K562 (cell line): ENCODE data around the gene CCT7. TPM values are rescaled to one million over a fixed set of nuclear protein-coding genes. Genes with fewer than 3 reads are reported as not detected.

ENCODE experiments used
- ATAC-seq: fragments of 200-7000 bp; cut with Tn5 transposase; 3 replicates; pipeline ENCODE4 v1.9.1; 2020; ENCODE audit warnings: moderate library complexity
- BruUV-seq: library from RNA; stranded (reverse); fragments of 400-500 nt; replicated peaks from 2 replicates; lab custom pipeline; 2021; lab: Mats Ljungman, UMichigan
- CTCF ChIA-PET: fragments of 300-600 bp; formaldehyde crosslinking; extraction: SDS; loops from one replicate; lab custom pipeline; 2021; ENCODE audit warnings: low intra/inter-chr PET ratio; lab: Yijun Ruan, JAX
- POLR2A ChIA-PET: fragments of 300-600, 350-650 bp; sonication (Branson Sonifier 250); formaldehyde crosslinking; extraction: SDS; loops from one replicate; lab custom pipeline; 2021; ENCODE audit warnings: antibody characterized with exemption, inconsistent platforms; lab: Yijun Ruan, JAX
- DNase-seq, 4 experiments: peaks; one replicate each; pipeline versions ENCODE4 v3.0.0 to v3.0.0-alpha.2; 2011 to 2018; ENCODE audit warnings: low spot score in 3 of 4, mixed read lengths in 3 of 4; ENCODE audit errors: extremely low read depth in 1 of 4
- FAIRE-seq: peaks from 2 replicates; lab custom pipeline; 2011; peaks lifted over from hg19 to GRCh38; lab: Jason Lieb, UNC
- H2AFZ ChIP-seq: 2 replicates; pipeline ENCODE4 v1.6.0; 2011; ENCODE audit warnings: low read depth, low read length, control low read depth, inconsistent platforms
- H3K27ac ChIP-seq: fragments of 200-600 bp; 3 replicates; pipeline ENCODE4 v1.8.0; 2011; ENCODE audit warnings: low read depth, mild to moderate bottlenecking, control low read depth, inconsistent platforms, low read length, moderate library complexity, mixed read lengths; ENCODE audit errors: extremely low read depth
- H3K27me3 ChIP-seq, 2 experiments: fragments of 300-600 bp in 1 of 2; 2 replicates in 1 of 2; 3 replicates in 1 of 2; pipeline versions ENCODE4 v1.6.0 to v1.8.0; 2011; ENCODE audit warnings: inconsistent platforms in 2 of 2, low read length in 2 of 2, mild to moderate bottlenecking in 1 of 2, mixed read lengths in 1 of 2, moderate library complexity in 1 of 2; ENCODE audit not compliant: control insufficient read depth in 2 of 2, insufficient read depth in 2 of 2
- H3K36me3 ChIP-seq: fragments of 300-600 bp; 3 replicates; pipeline ENCODE4 v1.8.0; 2011; ENCODE audit warnings: mild to moderate bottlenecking, low read length, inconsistent platforms; ENCODE audit not compliant: control insufficient read depth, insufficient read depth
- H3K4me1 ChIP-seq, 2 experiments: fragments of 200-600 bp in 1 of 2; replicated peaks in 1 of 2; 2 replicates in 1 of 2; 3 replicates in 1 of 2; pipeline versions ENCODE4 v1.5.1 to v1.8.0; 2011; ENCODE audit warnings: inconsistent platforms in 2 of 2, low read length in 2 of 2, mild to moderate bottlenecking in 1 of 2, mixed read lengths in 1 of 2, moderate library complexity in 1 of 2; ENCODE audit not compliant: control insufficient read depth in 2 of 2, insufficient read depth in 2 of 2
- H3K4me2 ChIP-seq: 2 replicates; pipeline ENCODE4 v1.6.1; 2011; ENCODE audit warnings: low read length, control low read depth, inconsistent platforms, mixed read lengths; ENCODE audit not compliant: insufficient read depth
- H3K4me3 ChIP-seq: fragments of 200-600 bp; sonication (generic), shearing (Covaris generic); 2 replicates; pipeline ENCODE4 v1.5.1; 2016; ENCODE audit warnings: control low read depth, inconsistent platforms
- H3K79me2 ChIP-seq: fragments of 200-600 bp; 3 replicates; pipeline ENCODE4 v1.8.0; 2011; ENCODE audit warnings: low read length, inconsistent platforms; ENCODE audit not compliant: control insufficient read depth, insufficient read depth
- H3K9ac ChIP-seq, 2 experiments: 2 replicates each; pipeline versions ENCODE4 v1.6.0 to v1.6.1; 2011; ENCODE audit warnings: low read depth in 2 of 2, low read length in 2 of 2, control low read depth in 1 of 2, inconsistent platforms in 1 of 2, mild to moderate bottlenecking in 1 of 2, mixed read lengths in 1 of 2; ENCODE audit not compliant: insufficient read depth in 1 of 2
- H3K9me1 ChIP-seq: one replicate; pipeline ENCODE4 v1.6.0; 2011; ENCODE audit warnings: inconsistent platforms, mild to moderate bottlenecking, low read length, moderate library complexity; ENCODE audit not compliant: control insufficient read depth, insufficient read depth
- H3K9me3 ChIP-seq: replicated peaks from 2 replicates; pipeline ENCODE4 v1.5.1; 2011; ENCODE audit warnings: low read depth, low read length, inconsistent platforms; ENCODE audit not compliant: control insufficient read depth, insufficient read depth
- H4K20me1 ChIP-seq: replicated peaks from 2 replicates; pipeline ENCODE4 v1.6.1; 2011; ENCODE audit warnings: low read length, inconsistent platforms, mixed read lengths; ENCODE audit not compliant: control insufficient read depth, insufficient read depth
- DDX20 ChIP-seq: fragments of 450-650 bp; IDR thresholded peaks from 2 replicates; pipeline ENCODE4 v1.6.1; 2016; ENCODE audit warnings: missing genetic modification characterization, low read depth, mild to moderate bottlenecking, missing compliant biosample characterization, moderate library complexity
- FOS ChIP-seq: IDR thresholded peaks from 3 replicates; pipeline ENCODE4 v1.6.1; 2011; ENCODE audit not compliant: insufficient read length; ENCODE audit errors: extremely low read depth
- HMG20B ChIP-seq: fragments of 250-450 bp; sonication (Bioruptor Pico); IDR thresholded peaks from 2 replicates; pipeline ENCODE4 v1.5.0; 2021; ENCODE audit warnings: mild to moderate bottlenecking
- STAT5A ChIP-seq: IDR thresholded peaks from 2 replicates; pipeline ENCODE4 v1.6.1; 2012; ENCODE audit warnings: low read length, inconsistent platforms, borderline replicate concordance
- ZBTB7A ChIP-seq: IDR thresholded peaks from 2 replicates; pipeline ENCODE4 v1.6.1; 2011; ENCODE audit warnings: low read depth, mild to moderate bottlenecking, low read length, moderate library complexity, borderline replicate concordance; ENCODE audit not compliant: control insufficient read depth
- ZNF518B ChIP-seq: fragments of 250-450 bp; sonication (Bioruptor Pico); IDR thresholded peaks from 2 replicates; pipeline ENCODE4 v1.5.0; 2021; ENCODE audit warnings: mild to moderate bottlenecking, moderate library complexity
- WGBS: fragments of 100-300 bp; shearing (Covaris generic); methylation state at CpG from one replicate; pipeline ENCODE4 v1.1.6; 2016; ENCODE audit warnings: low coverage, mixed read lengths; ENCODE audit not compliant: insufficient coverage; ENCODE audit errors: missing lambda C conversion rate; 5-methylcytosine and 5-hydroxymethylcytosine counted together
- in situ Hi-C: fragments of 300-500 bp; cut with MboI; formaldehyde crosslinking; loops from 4 replicates; pipeline ENCODE4 v1.15.0; 2018; ENCODE audit warnings: inconsistent platforms, mixed read lengths
- intact Hi-C: fragments of 100-400 bp; cut with micrococcal nuclease; formaldehyde crosslinking; loops from 2 replicates; pipeline ENCODE4 v1.14.2; 2022
- polyA plus RNA-seq, 8 experiments: library from polyadenylated mRNA; depleted of rRNA in 4 of 8; stranded (reverse) in 5 of 8; unstranded in 3 of 8; fragments of >200 nt; fragmentation: Nextera tagmentation in 2 of 8; fragmentation: Illumina TruSeq in 1 of 8; extraction: Ambion mirVana in 2 of 8; extraction: Trizol in 1 of 8; gene quantifications; 2 replicates each; pipeline versions ENCODE4 v1.2.1 to v1.2.3, GENCODE V29; 2011 to 2014; ENCODE audit warnings: inconsistent platforms in 1 of 8, missing spikeins in 1 of 8
- total RNA-seq, 7 experiments: library from RNA; depleted of rRNA in 6 of 7; stranded (reverse); fragments of >200 nt in 6 of 7; fragmentation: Illumina TruSeq in 2 of 7; extraction: Trizol in 2 of 7; gene quantifications; 2 replicates each; pipeline versions ENCODE4 v1.2.1 to v1.2.3, GENCODE V29; 2011 to 2021; ENCODE audit warnings: low replicate concordance in 1 of 7
- TF ChIP-seq, protein P1 (sequence below): IDR thresholded peaks from 2 replicates; pipeline ENCODE4 v1.6.1; 2014; ENCODE audit warnings: antibody characterized with exemption

The CCT7 gene
- total and polyA plus RNA-seq, 9 of the 15 experiments (the other 6 are each of a cell fraction or from before 2014, with no cell fraction given): 326 to 856 (median 638) TPM

DNA sequence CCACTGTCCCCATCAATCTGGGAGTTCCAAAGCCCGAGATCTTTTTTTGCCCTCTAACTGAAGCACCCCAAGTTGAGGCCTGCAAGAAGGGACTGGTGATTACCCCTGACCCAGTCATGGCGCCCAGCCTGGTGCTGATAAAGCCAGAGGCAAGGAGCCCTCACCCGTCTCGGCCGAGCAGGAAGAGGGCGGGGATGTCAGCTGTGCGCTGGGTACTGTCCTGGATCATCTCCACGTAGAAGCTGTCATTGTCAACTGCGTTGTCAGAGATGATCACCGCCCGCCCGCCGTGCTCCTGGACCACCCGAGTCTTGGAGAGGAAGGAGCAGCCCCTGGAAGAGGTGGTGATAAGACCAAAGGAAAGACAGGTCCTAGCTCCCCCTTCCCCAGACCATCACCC is 5.5 kb upstream of the CCT7 start:
- peaks cover 0 to 22% of the 10 kb centered on the region in 2 experiments; a peak in 3 of 5 replicates for H3K4me1 ChIP-seq
- H3K9me1 ChIP-seq: no peaks in the 10 kb centered on the region
- H3K27ac ChIP-seq: no peak overlapping the region
- FAIRE-seq: no peak
- intact Hi-C loops (no loop called here), in situ Hi-C loops (no loop called here)
- no peak for DNase-seq
- CTCF ChIA-PET: no interaction called here
- no peak for TF ChIP-seq HMG20B (CRISPR knock-in tag)
- no peak for TF ChIP-seq STAT5A
- no peak for TF ChIP-seq ZNF518B (CRISPR knock-in tag)
- no peak for TF ChIP-seq DDX20 (tag)
- TF ChIP-seq FOS: no peak
- TF ChIP-seq, protein P1, sequence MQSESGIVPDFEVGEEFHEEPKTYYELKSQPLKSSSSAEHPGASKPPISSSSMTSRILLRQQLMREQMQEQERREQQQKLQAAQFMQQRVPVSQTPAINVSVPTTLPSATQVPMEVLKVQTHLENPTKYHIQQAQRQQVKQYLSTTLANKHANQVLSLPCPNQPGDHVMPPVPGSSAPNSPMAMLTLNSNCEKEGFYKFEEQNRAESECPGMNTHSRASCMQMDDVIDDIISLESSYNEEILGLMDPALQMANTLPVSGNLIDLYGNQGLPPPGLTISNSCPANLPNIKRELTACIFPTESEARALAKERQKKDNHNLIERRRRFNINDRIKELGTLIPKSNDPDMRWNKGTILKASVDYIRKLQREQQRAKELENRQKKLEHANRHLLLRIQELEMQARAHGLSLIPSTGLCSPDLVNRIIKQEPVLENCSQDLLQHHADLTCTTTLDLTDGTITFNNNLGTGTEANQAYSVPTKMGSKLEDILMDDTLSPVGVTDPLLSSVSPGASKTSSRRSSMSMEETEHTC: no peak
- TF ChIP-seq ZBTB7A: no peak
- ATAC-seq: no peak
- H4K20me1 ChIP-seq: 0 out of 2 replicates have a peak, but pooled peaks cover 3% of the 10 kb centered on the region
- POLR2A ChIA-PET: interaction anchor here (0.7 to 4.8 kb wide), 6 partner anchors 8 to 16 kb away, joined by 3 to 25 read pairs (median 4); partner anchors contain the start of gene SMYD5
- H3K9me3 ChIP-seq: no peaks in the 10 kb centered on the region
- no peak overlapping the region for H2AFZ ChIP-seq
- H3K4me2 ChIP-seq: no peak overlapping the region
- BruUV-seq: no TSS peak
- H3K79me2 ChIP-seq: peaks cover 11% of the 10 kb centered on the region
- no peak overlapping the region for H3K4me3 ChIP-seq
- H3K27me3 ChIP-seq: no peaks in the 10 kb centered on the region
- peaks cover 60% of the 10 kb centered on the region for H3K36me3 ChIP-seq
- 84% methylated on average over 14 of the region's 14 CpGs for WGBS
- no peak overlapping the region for H3K9ac ChIP-seq
